Psoas muscle (tissue), 8 donors: ENCODE results near the gene TCAIM. TPM values are rescaled to one million over a fixed set of nuclear protein-coding genes. Genes with fewer than 3 reads are reported as not detected.

Source experiments
- ATAC-seq, 4 donors: fragments of 200-7000 bp; cut with Tn5 transposase; one replicate each; pipeline ENCODE4 v1.9.1; 2020; ENCODE audit warnings: moderate library complexity in 3 of 4, mild to moderate bottlenecking in 2 of 4
- DNase-seq, 2 donors: peaks; one replicate each; pipeline ENCODE4 v3.0.0-alpha.2; 2020
- H3K27ac ChIP-seq: fragments of 200-600 bp; one replicate; pipeline ENCODE4 v1.8.0; 2022
- H3K27me3 ChIP-seq, 3 donors: fragments of 200-600 bp in 1 of 3; one replicate each; pipeline versions ENCODE4 v1.6.1 to v1.8.0; 2013 to 2022; ENCODE audit warnings: low read length in 2 of 3, mild to moderate bottlenecking in 2 of 3, moderate library complexity in 1 of 3; ENCODE audit not compliant: insufficient read depth in 3 of 3
- H3K36me3 ChIP-seq, 2 donors: fragments of 200-600 bp in 1 of 2; one replicate each; pipeline versions ENCODE4 v1.6.1 to v1.8.0; 2013 to 2022; ENCODE audit warnings: low read depth in 1 of 2, mild to moderate bottlenecking in 1 of 2, moderate library complexity in 1 of 2; ENCODE audit not compliant: insufficient read depth in 1 of 2
- H3K4me1 ChIP-seq: fragments of 200-600 bp; one replicate; pipeline ENCODE4 v1.8.0; 2022
- H3K4me3 ChIP-seq: fragments of 200-600 bp; one replicate; pipeline ENCODE4 v1.8.0; 2022; ENCODE audit warnings: mild to moderate bottlenecking
- H3K9me3 ChIP-seq: fragments of 200-600 bp; one replicate; pipeline ENCODE4 v1.8.0; 2022
- CTCF ChIP-seq: fragments of 200-600 bp; IDR thresholded peaks from one replicate; pipeline ENCODE4 v1.8.0; 2022; ENCODE audit warnings: antibody characterized with exemption
- WGBS, 3 donors: extraction: QIAGEN DNeasy Blood & Tissue Kit; methylation state at CpG; one replicate each; pipeline versions ENCODE4 v1.1.6 to v1.1.7; 2013; 5-methylcytosine and 5-hydroxymethylcytosine counted together
- intact Hi-C, 2 donors: fragments of 100-400 bp; cut with DNase I; formaldehyde crosslinking; loops; one replicate each; pipeline versions ENCODE4 v1.11.0 to v1.14.2; 2022
- polyA plus RNA-seq, 3 donors: library from polyadenylated mRNA; stranded (reverse); fragments of 200-250 nt; gene quantifications; one replicate each; pipeline ENCODE4 v1.2.3, GENCODE V29; 2013
- total RNA-seq, 4 donors: library from RNA; stranded (reverse); fragmentation: NEBNext Ultra II Directional in 2 of 4; extraction: Animal tissue kit (Norgen Biotek cat#: 25700) in 2 of 4; gene quantifications; one replicate each; pipeline versions ENCODE4 v1.2.1 to v1.2.4, GENCODE V29; 2021 to 2023
- donor health status: healthy with polysubstance abuse.
- donor health status: DM: no; HTN: no; CAD: no; lungs with moderate emphysema.
- donor health status: Bipolar disorder and iron deficiency.
- donor health status: healthy.
- donor health status: DM: yes; HTN: yes; CAD: no.
- donor health status: DM: no; HTN: no; CAD: no.
- donor health status: DM: no; HTN: no; CAD: no.
- donor health status: DM: yes; HTN: yes; CAD: no.

TCAIM gene
- total and polyA plus RNA-seq, 7 donors = 13.3 to 31.0 (median 19.3) TPM

- Histone ChIP-seq H3K4me3 (no peak overlapping the region), H3K36me3 (peaks cover 0 to 38% of the 10 kb centered on the region in 2 donors), H3K27ac (no peak overlapping the region), H3K27me3 (no peaks in the 10 kb centered on the region), H3K9me3 (no peaks in the 10 kb centered on the region), H3K4me1 (no peaks in the 10 kb centered on the region)
- DNase-seq = no peak
- TF ChIP-seq CTCF = no peak
- WGBS, 3 donors = 94 to 100% (median 95%) methylated on average over 3 of the region's 3 CpGs
- ATAC-seq = no peak
- intact Hi-C loops = no loop called here
Measured at GRCh38 chr3:44402548-44402947, 64.0 kb downstream of the TCAIM start.

GRCh38 chr3:44409640-44410410, 71.3 kb downstream of the TCAIM start:
- no peaks in the 10 kb centered on the region for H3K4me1 ChIP-seq
- intact Hi-C loops = no loop called here
- no peak for TF ChIP-seq CTCF
- H3K27ac ChIP-seq = no peak overlapping the region
- DNase-seq (no peak), ATAC-seq (no peak)
- H3K9me3 ChIP-seq = no peaks in the 10 kb centered on the region
- no peaks in the 10 kb centered on the region for H3K27me3 ChIP-seq
- peaks cover 0 to 8% of the 10 kb centered on the region in 2 donors for H3K36me3 ChIP-seq
- WGBS, 3 donors = 71 to 94% (median 83%) methylated on average over 4 of the region's 4 CpGs
- no peak overlapping the region for H3K4me3 ChIP-seq

DNA sequence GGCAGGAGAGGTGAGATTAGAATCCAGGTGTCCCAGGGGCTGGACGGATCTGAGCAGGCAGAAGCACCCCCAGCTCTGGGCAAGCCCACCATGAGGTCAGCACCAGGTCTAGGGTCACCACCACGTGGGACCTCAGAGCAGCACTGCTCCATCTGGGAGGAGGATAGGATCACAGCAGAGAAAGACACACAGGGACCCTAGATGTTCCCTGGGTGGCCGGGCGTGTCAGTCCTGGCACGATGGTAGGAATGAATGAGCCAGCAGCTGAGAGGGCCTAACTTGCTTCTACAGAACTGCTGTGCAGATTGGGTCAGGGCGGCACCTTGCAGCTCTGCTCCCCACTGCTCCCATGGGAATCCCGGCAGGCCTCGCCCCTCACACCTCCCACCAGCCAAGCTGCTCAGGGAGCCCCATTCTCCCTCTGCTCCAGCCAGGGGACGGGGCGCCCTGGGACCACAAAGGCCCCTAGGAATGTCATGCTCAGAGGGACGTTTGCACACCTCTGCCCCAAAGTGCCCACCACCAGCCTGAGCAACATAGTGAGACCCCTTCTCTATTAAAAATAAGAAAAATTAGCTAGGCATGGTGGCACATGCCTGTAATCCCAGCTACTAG, 72.6 kb downstream of the TCAIM start:
- intact Hi-C loops = no loop called here

GRCh38 chr3:44412365-44412764, 73.8 kb downstream of the TCAIM start:
- peaks cover 0 to 4% of the 10 kb centered on the region in 2 donors for H3K36me3 ChIP-seq
- no peak overlapping the region for H3K4me3 ChIP-seq
- no peak for ATAC-seq
- intact Hi-C loops = no loop called here
- TF ChIP-seq CTCF = no peak
- no peak for DNase-seq
- 68 to 75% (median 70%) methylated on average over 10 of the region's 10 CpGs for WGBS, 3 donors
- no peaks in the 10 kb centered on the region for H3K4me1 ChIP-seq
- no peak overlapping the region for H3K27ac ChIP-seq
- no peaks in the 10 kb centered on the region for H3K9me3 ChIP-seq
- H3K27me3 ChIP-seq = no peaks in the 10 kb centered on the region

More for the DNA sequence above, 72.6 kb downstream of the TCAIM start:
- no peak for TF ChIP-seq CTCF
- Histone ChIP-seq H3K27me3 (no peaks in the 10 kb centered on the region), H3K36me3 (peaks cover 0 to 8% of the 10 kb centered on the region in 2 donors), H3K4me1 (no peaks in the 10 kb centered on the region), H3K9me3 (no peaks in the 10 kb centered on the region), H3K4me3 (no peak overlapping the region), H3K27ac (no peak overlapping the region)
- DNase-seq (no peak), ATAC-seq (no peak)
- 77 to 85% (median 78%) methylated on average over 11 of the region's 11 CpGs for WGBS, 3 donors
